DND-41 (cell line): ENCODE results near the gene SERGEF.

Source experiments
- ATAC-seq: fragments of 200-7000 bp; cut with Tn5 transposase; 3 replicates; pipeline ENCODE4 v1.9.1; 2021; ENCODE audit warnings: low read depth; ENCODE audit not compliant: insufficient read depth
- DNase-seq: peaks from one replicate; pipeline ENCODE4 v3.0.0-alpha.2; 2020
- H2AFZ ChIP-seq: 2 replicates; pipeline ENCODE4 v1.6.0; 2012; ENCODE audit warnings: low read depth, low read length
- H3K27ac ChIP-seq: 2 replicates; pipeline ENCODE4 v1.5.1; 2012; ENCODE audit warnings: low read length, inconsistent platforms
- H3K27me3 ChIP-seq: fragments of 200-600 bp; sonication (generic); 2 replicates; pipeline ENCODE4 v1.6.0; 2012; ENCODE audit warnings: low read length, mild to moderate bottlenecking, inconsistent platforms; ENCODE audit not compliant: insufficient read depth, poor library complexity
- H3K36me3 ChIP-seq: 2 replicates; pipeline ENCODE4 v1.5.1; 2012; ENCODE audit warnings: low read length, inconsistent platforms; ENCODE audit not compliant: insufficient read depth
- H3K4me1 ChIP-seq: 2 replicates; pipeline ENCODE4 v1.5.1; 2012; ENCODE audit warnings: mild to moderate bottlenecking, low read length; ENCODE audit not compliant: insufficient read depth
- H3K4me2 ChIP-seq: 2 replicates; pipeline ENCODE4 v1.6.0; 2012; ENCODE audit warnings: mild to moderate bottlenecking, moderate library complexity, low read length, inconsistent platforms; ENCODE audit not compliant: insufficient read depth
- H3K4me3 ChIP-seq, 2 experiments: fragments of 200-600 bp in 1 of 2; shearing (Covaris generic) in 1 of 2; 2 replicates each; pipeline ENCODE4 v1.5.1; 2012 to 2016; ENCODE audit warnings: inconsistent platforms in 2 of 2, low read length in 2 of 2, mild to moderate bottlenecking in 2 of 2, low read depth in 1 of 2, moderate library complexity in 1 of 2
- H3K79me2 ChIP-seq: 2 replicates; pipeline ENCODE4 v1.6.0; 2012; ENCODE audit warnings: low read length, inconsistent platforms; ENCODE audit not compliant: insufficient read depth
- H3K9ac ChIP-seq: 2 replicates; pipeline ENCODE4 v1.6.0; 2012; ENCODE audit warnings: low read depth, mild to moderate bottlenecking, inconsistent platforms, low read length, moderate library complexity
- H3K9me3 ChIP-seq: 2 replicates; pipeline ENCODE4 v1.5.1; 2012; ENCODE audit warnings: low read length, moderate library complexity, mild to moderate bottlenecking, inconsistent platforms; ENCODE audit not compliant: insufficient read depth, severe bottlenecking
- H4K20me1 ChIP-seq: 2 replicates; pipeline ENCODE4 v1.6.0; 2012; ENCODE audit warnings: low read length; ENCODE audit not compliant: insufficient read depth
- CTCF ChIP-seq: IDR thresholded peaks from 2 replicates; pipeline ENCODE4 v1.5.1; 2012; ENCODE audit warnings: borderline replicate concordance, low read length, moderate library complexity, mild to moderate bottlenecking; ENCODE audit not compliant: poor library complexity, severe bottlenecking; ENCODE audit errors: extremely low read depth
- EZH2 ChIP-seq: IDR thresholded peaks from 3 replicates; pipeline ENCODE4 v1.6.1; 2012; ENCODE audit warnings: borderline replicate concordance, low read depth, mild to moderate bottlenecking, moderate library complexity, low read length, inconsistent platforms; ENCODE audit not compliant: severe bottlenecking

SERGEF gene

GRCh38 chr11:17812091-17812864 is 200.6 kb downstream of the SERGEF start:
- H3K9me3 ChIP-seq, result no peaks in the 10 kb centered on the region
- DNase-seq (no peak), ATAC-seq (no peak)
- no peak overlapping the region for H3K27ac ChIP-seq
- H3K79me2 ChIP-seq, result no peaks in the 10 kb centered on the region
- H3K4me2 ChIP-seq, result no peak overlapping the region
- TF ChIP-seq CTCF, result no peak
- TF ChIP-seq EZH2, result no peak
- H3K4me3 ChIP-seq, result no peak overlapping the region
- no peaks in the 10 kb centered on the region for H4K20me1 ChIP-seq
- no peak overlapping the region for H2AFZ ChIP-seq
- H3K27me3 ChIP-seq, result no peaks in the 10 kb centered on the region
- no peak overlapping the region for H3K9ac ChIP-seq
- no peaks in the 10 kb centered on the region for H3K36me3 ChIP-seq
- H3K4me1 ChIP-seq, result no peaks in the 10 kb centered on the region

- TF ChIP-seq EZH2 (no peak), CTCF (no peak)
- H3K4me3 ChIP-seq, result no peak overlapping the region
- no peak for DNase-seq
- no peak for ATAC-seq
- H3K36me3 ChIP-seq, result no peaks in the 10 kb centered on the region
- no peak overlapping the region for H3K9ac ChIP-seq
- no peaks in the 10 kb centered on the region for H3K27me3 ChIP-seq
- H3K27ac ChIP-seq, result no peak overlapping the region
- no peaks in the 10 kb centered on the region for H3K4me1 ChIP-seq
- no peak overlapping the region for H3K4me2 ChIP-seq
- H3K79me2 ChIP-seq, result no peaks in the 10 kb centered on the region
- no peaks in the 10 kb centered on the region for H3K9me3 ChIP-seq
- H2AFZ ChIP-seq, result no peak overlapping the region
- no peaks in the 10 kb centered on the region for H4K20me1 ChIP-seq
These were observed 201.5 kb downstream of the SERGEF start for GRCh38 chr11:17811352-17811751.

GRCh38 chr11:17810746-17811145 is 202.1 kb downstream of the SERGEF start:
- no peak for DNase-seq
- Histone ChIP-seq H4K20me1 (no peaks in the 10 kb centered on the region), H2AFZ (no peak overlapping the region), H3K4me2 (no peak overlapping the region), H3K27me3 (no peaks in the 10 kb centered on the region), H3K27ac (no peak overlapping the region), H3K4me1 (no peaks in the 10 kb centered on the region), H3K79me2 (no peaks in the 10 kb centered on the region), H3K4me3 (no peak overlapping the region), H3K36me3 (no peaks in the 10 kb centered on the region), H3K9ac (no peak overlapping the region), H3K9me3 (no peaks in the 10 kb centered on the region)
- TF ChIP-seq EZH2 (no peak), CTCF (no peak)
- no peak for ATAC-seq

- Histone ChIP-seq H3K79me2 (no peaks in the 10 kb centered on the region), H3K4me2 (no peak overlapping the region), H3K4me1 (no peaks in the 10 kb centered on the region), H3K4me3 (no peak overlapping the region), H3K27me3 (no peaks in the 10 kb centered on the region), H4K20me1 (no peaks in the 10 kb centered on the region), H3K27ac (no peak overlapping the region), H3K9ac (no peak overlapping the region), H3K36me3 (no peaks in the 10 kb centered on the region), H3K9me3 (no peaks in the 10 kb centered on the region), H2AFZ (no peak overlapping the region)
- DNase-seq (no peak), ATAC-seq (no peak)
- no peak for TF ChIP-seq CTCF
These were observed 202.8 kb downstream of the SERGEF start for GRCh38 chr11:17810041-17810440.
